HG03108 (cell line): Measurements from ENCODE around the gene POLQ.
A peak's percentile ranks its signal among the peaks of the same experiment; 100 is the strongest.
"Not testable (repeated sequence)": the region's sequence is repeated elsewhere in the genome, so short reads cannot be mapped to it uniquely, and the experiment has no call there.

Experiments used
- ATAC-seq: cut with Tn5 transposase; IDR thresholded peaks from one replicate; pipeline ENCODE4 v1.9.1; 2021; ENCODE audit warnings: moderate library complexity; ENCODE audit not compliant: unreplicated experiment

POLQ gene

GRCh38 chr3:121545574-121546455 lies at the start of gene POLQ:
TSS of gene POLQ (minus strand) at chr3:121545988. CDS start at chr3:121545877, 111 bp downstream.
- peak; percentile 77 for ATAC-seq

GRCh38 chr3:121594850-121595249 lies 49.1 kb upstream of the POLQ start:
- no peak for ATAC-seq

- not testable (repeated sequence) for ATAC-seq
Observed at GRCh38 chr3:121593806-121594205, 48.0 kb upstream of the POLQ start.

- ATAC-seq, result no peak
Observed at GRCh38 chr3:121592856-121593702, 47.3 kb upstream of the POLQ start, which contains the start of gene FBXO40. TSS of gene FBXO40 (plus strand) at chr3:121593379. CDS start at chr3:121620576, 27,197 bp downstream.

- no peak for ATAC-seq
Observed at GRCh38 chr3:121584418-121584817, 38.6 kb upstream of the POLQ start.

- ATAC-seq, result no peak
Observed at GRCh38 chr3:121581691-121582090, 35.9 kb upstream of the POLQ start.

GRCh38 chr3:121574449-121574848 lies 28.7 kb upstream of the POLQ start:
- no peak for ATAC-seq

GRCh38 chr3:121567649-121568048 lies 21.9 kb upstream of the POLQ start, which contains the start of gene ARGFX:
TSS of gene ARGFX (plus strand) at chr3:121567949. CDS start at chr3:121570714, 2,765 bp downstream.
- no peak for ATAC-seq

GRCh38 chr3:121566773-121567172 lies 21.0 kb upstream of the POLQ start:
- ATAC-seq, result no peak

- ATAC-seq, result no peak
Observed at GRCh38 chr3:121562148-121562547, 16.4 kb upstream of the POLQ start.

- no peak for ATAC-seq
Observed at GRCh38 chr3:121557426-121557934, 11.7 kb upstream of the POLQ start.

- ATAC-seq, result no peak
Observed at GRCh38 chr3:121552797-121553196, 7.0 kb upstream of the POLQ start.

GRCh38 chr3:121552379-121552778 lies 6.6 kb upstream of the POLQ start:
- no peak for ATAC-seq

- no peak for ATAC-seq
Observed at GRCh38 chr3:121545049-121545573, 677 bp downstream of the POLQ start.

GRCh38 chr3:121542924-121543323 lies 2.9 kb downstream of the POLQ start:
- no peak for ATAC-seq

- ATAC-seq, result no peak
Observed at GRCh38 chr3:121531269-121531668, 14.5 kb downstream of the POLQ start.

GRCh38 chr3:121529308-121529707 lies 16.5 kb downstream of the POLQ start:
- ATAC-seq, result no peak

- no peak for ATAC-seq
Observed at GRCh38 chr3:121520510-121520909, 25.3 kb downstream of the POLQ start.

- ATAC-seq, result no peak
Observed at GRCh38 chr3:121517953-121518655, 27.7 kb downstream of the POLQ start.

- no peak for ATAC-seq
Observed at GRCh38 chr3:121515862-121516261, 29.9 kb downstream of the POLQ start.
